ENCODE measurements around the gene TBC1D12. TPM values are rescaled to one million over a fixed set of nuclear protein-coding genes. Genes with fewer than 3 reads are reported as not detected.

Gene TBC1D12
- polyA plus RNA-seq, 4 donors = 18.4 to 23.3 (median 20.2) TPM

- no peak for DNase-seq (ENCODE audit: low read depth in 4 of 4, low spot score in 2 of 4)
These were observed 40.7 kb downstream of the TBC1D12 start for GRCh38 chr10:94443047-94443446.

- DNase-seq (ENCODE audit: low read depth in 4 of 4, low spot score in 2 of 4) = no peak
These were observed 41.2 kb downstream of the TBC1D12 start for GRCh38 chr10:94443549-94443948.

- no peak for DNase-seq (ENCODE audit: low read depth in 4 of 4, low spot score in 2 of 4)
These were observed 48.4 kb downstream of the TBC1D12 start for GRCh38 chr10:94450782-94451181.

- DNase-seq (ENCODE audit: low read depth in 4 of 4, low spot score in 2 of 4) = no peak
These were observed 49.7 kb downstream of the TBC1D12 start for GRCh38 chr10:94451883-94452519.

- no peak for DNase-seq (ENCODE audit: low read depth in 4 of 4, low spot score in 2 of 4)
These were observed 54.6 kb downstream of the TBC1D12 start for GRCh38 chr10:94456942-94457341.

- DNase-seq (ENCODE audit: low read depth in 4 of 4, low spot score in 2 of 4) = no peak
These were observed 57.0 kb downstream of the TBC1D12 start for GRCh38 chr10:94459385-94459784.

GRCh38 chr10:94461503-94461902 is 59.2 kb downstream of the TBC1D12 start:
- no peak for DNase-seq (ENCODE audit: low read depth in 4 of 4, low spot score in 2 of 4)

DNA sequence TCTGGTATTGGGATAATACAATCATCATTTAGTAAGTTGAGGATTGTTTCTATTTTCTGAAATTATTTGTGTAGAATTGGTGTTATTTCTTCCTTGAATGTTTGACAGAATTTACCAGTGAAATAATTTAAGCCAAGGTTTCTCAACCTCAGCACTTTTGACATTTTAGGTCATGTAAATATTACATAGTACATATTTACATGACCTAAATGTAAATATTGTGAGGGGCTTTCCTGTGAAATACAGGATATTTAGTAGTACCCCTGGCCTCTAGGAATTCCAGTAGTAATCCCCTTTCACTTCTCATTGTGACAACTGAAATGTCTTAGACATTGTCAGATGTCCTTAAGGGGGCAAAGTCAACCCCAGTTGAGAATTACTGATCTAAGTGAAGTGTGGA is 59.8 kb downstream of the TBC1D12 start:
- DNase-seq (ENCODE audit: low read depth in 4 of 4, low spot score in 2 of 4) = no peak

DNA sequence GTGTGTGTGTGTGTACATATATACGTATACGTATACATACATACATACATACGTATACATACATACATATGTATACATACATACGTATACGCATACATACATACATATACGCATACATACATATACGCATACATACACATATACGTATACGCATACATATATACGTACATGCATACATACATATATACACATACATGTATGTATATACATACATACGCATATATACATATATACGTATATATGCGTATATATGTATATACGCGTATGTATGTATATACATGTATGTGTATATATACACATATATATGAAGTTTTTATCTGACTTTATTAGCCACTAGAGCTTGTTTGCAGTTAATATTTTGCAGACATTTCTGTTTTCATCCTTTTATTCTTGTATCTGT is 63.3 kb downstream of the TBC1D12 start:
- DNase-seq (ENCODE audit: low read depth in 4 of 4, low spot score in 2 of 4) = no peak

DNA sequence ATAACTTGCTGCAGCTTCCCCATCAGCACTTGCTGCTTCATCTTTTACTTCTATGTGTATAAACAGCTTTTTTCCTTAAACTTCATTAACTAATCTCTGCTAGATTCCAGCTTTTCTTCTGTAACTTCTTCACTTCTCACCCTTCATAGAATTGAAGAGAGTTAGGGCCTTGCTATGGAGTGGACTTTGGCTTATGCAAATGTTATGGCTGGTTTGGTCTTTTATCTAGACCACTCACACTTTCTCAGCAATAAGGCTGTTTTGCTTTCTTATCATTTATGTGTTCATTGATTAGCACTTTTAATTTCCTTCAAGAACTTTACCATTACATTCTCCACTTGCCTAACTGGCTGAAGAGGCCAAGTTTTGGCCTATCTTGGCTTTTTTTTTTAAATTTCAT is 79.1 kb downstream of the TBC1D12 start:
- no peak for DNase-seq (ENCODE audit: low read depth in 4 of 4, low spot score in 2 of 4)

DNA sequence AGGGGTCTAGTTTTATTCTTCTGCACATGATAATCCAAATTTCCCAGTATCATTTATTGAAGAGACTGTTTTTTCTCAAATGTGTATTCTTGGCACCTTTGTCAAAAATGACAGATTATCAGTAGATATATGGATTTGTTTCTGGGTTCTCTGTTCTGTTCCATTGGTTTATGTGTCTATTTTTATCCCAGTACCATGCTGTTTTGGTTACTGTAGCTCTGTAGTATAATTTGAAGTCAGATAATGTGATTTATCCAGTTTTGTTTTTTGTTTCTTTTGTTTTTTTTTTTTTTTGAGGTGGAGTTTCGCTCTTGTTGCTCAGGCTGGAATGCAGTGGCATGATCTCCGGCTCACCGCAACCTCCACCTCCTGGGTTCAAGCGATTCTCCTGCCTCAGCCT is 81.6 kb downstream of the TBC1D12 start:
- DNase-seq (ENCODE audit: low read depth in 4 of 4, low spot score in 2 of 4) = no peak

DNA sequence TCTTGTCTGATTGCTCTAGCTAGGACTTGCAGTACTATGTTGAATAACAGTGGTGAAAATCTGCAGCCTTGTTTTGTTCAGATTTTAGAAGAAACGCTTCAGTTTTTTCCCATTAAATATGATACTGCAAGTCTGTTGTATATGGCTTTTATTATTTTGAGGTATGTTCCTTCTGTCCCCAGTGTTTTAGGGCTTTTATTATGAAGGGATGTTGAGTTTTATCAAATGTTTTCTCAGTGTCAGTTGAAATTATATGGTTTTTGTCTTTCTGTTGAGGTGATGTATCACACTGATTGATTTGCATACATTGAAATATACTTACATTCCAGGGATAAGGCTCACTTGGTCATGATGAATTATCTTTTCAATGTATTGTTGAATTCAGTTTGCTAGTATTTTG is 82.8 kb downstream of the TBC1D12 start:
- no peak for DNase-seq (ENCODE audit: low read depth in 4 of 4, low spot score in 2 of 4)

DNA sequence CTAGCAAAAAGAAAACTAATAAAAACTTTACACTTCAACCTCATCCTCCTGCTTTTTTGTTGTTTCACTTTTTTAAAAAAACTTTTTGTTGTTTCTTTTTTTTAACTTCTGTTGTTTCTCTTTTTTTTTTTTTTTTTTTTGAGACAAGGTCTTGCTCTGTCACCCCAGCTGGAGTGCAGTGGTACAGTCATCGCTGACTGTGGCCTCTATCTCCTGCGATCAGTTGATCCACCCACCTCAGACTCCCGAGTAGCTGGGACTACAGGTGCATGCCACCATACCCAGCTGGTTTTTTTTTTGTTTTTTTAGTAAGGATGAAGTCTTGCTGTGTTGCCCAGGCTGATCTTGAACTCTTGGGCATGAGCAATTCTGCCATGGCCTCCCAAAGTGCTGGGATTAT is 85.2 kb downstream of the TBC1D12 start:
- no peak for DNase-seq (ENCODE audit: low read depth in 4 of 4, low spot score in 2 of 4)

DNA sequence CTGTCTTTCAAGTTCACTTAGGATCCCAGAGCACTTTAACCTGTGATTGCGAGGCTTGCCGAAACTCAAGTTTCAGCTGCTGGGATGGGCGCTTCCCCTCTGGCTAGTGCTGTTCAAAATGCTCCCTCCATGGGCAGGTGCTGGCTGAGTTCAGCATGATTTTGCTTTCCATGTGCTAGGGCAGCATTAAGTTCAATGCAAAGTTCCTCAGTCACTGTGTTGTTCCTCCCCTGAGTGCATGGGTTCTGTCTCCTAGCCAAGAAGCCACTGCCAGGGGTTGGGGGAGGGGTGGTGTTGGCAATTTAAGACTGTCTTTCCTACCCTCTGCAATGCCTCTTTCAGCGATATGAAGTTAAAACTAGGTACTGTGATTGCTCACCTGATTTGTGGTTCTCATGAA is 86.8 kb downstream of the TBC1D12 start:
- DNase-seq (ENCODE audit: low read depth in 4 of 4, low spot score in 2 of 4) = no peak

GRCh38 chr10:94489976-94490788 is 87.8 kb downstream of the TBC1D12 start:
- no peak for DNase-seq (ENCODE audit: low read depth in 4 of 4, low spot score in 2 of 4)

DNA sequence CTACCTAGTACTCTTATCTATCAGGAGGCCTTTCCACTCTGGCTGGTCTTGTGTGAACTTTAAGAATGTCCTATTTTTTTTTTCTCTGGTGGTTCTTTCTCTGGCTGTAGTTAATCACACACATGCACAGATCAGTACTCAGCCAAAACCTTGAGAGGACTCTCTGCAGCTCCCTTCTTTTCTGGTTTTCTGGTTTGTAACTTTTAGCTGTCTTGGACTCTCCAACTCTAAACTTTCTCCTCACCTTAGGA is 88.4 kb downstream of the TBC1D12 start:
- no peak for DNase-seq (ENCODE audit: low read depth in 4 of 4, low spot score in 2 of 4)

GRCh38 chr10:94493463-94493862 is 91.1 kb downstream of the TBC1D12 start:
- no peak for DNase-seq (ENCODE audit: low read depth in 4 of 4, low spot score in 2 of 4)

GRCh38 chr10:94496010-94496409 is 93.7 kb downstream of the TBC1D12 start:
- no peak for DNase-seq (ENCODE audit: low read depth in 4 of 4, low spot score in 2 of 4)

- DNase-seq (ENCODE audit: low read depth in 4 of 4, low spot score in 2 of 4) = no peak
These were observed 94.3 kb downstream of the TBC1D12 start for GRCh38 chr10:94496646-94497045.

GRCh38 chr10:94500063-94500462 is 97.7 kb downstream of the TBC1D12 start:
- DNase-seq (ENCODE audit: low read depth in 4 of 4, low spot score in 2 of 4) = no peak

DNA sequence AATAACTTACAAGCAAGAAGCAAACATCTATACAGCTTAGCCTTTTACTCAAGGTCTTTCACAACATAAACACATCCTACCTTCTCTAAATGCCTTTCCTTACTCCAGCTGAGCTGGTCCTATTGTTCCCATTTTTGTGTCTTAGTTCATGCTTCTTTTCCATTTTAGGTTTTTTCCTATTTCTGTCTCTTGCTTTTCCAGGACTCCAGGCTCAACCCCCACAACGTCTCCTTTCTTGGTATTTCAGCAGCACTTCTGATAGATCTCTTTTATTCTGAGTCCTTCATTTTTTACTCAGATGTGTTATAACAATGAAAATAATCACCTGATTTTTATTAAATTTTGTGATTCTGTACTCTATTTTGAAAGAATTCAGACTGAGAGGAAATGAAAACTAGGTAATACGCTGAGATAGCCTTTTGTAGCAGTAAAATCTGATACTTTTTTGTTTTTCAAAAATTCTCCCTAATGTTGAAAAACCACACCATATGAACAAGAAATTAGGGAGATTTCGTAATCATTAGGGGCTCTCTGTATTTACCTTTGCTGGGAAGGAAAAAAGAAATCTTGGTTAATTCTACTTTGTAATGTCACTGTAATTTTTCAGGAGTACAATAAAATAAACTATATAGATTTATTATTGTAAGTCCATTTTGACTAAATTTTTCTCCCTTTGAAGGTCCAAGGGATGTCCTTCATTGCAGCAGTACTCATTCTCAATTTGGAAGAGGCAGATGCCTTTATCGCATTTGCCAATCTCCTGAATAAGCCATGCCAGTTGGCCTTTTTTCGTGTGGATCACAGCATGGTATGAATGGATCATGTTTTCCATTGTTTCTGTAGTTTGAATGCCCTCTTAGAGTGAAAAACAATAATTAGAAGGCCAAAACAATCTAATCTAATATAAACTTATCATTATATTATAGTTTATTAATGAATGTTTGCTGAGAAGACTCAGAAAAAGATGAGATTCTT is 119.2 kb downstream of the TBC1D12 start:
- no peak for DNase-seq (ENCODE audit: low read depth in 4 of 4, low spot score in 2 of 4)

All from left renal cortex interstitium (tissue), 4 donors.